ENCODE data around the gene THSD7A. TPM values are rescaled to one million over a fixed set of nuclear protein-coding genes. Genes with fewer than 3 reads are reported as not detected.
A peak's percentile ranks its signal among the peaks of the same experiment; 100 is the strongest.

THSD7A gene
- total RNA-seq, 1 donor from 2014 or later = 0.28 TPM

DNA sequence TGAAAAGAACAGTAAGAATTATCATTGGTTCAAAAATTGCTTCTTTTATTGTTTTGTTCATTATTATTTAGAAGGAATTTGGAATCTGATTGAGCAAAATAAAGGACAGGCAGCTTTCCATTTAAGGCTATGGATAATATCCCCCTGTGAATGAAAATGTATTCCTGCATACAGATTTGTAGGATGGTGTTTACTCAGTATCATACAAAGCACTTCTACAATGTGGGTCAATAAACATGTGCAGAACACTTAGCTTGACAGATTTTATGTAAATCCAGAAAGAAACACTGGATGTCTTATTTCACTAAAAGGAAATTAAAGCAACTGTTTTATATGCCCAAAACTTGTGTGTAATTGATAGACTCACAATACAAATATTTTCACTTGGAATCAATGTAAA lies 189.7 kb downstream of the THSD7A start:
- no peak overlapping the region for H3K4me3 Mint-ChIP-seq
- H3K79me2 ChIP-seq (ENCODE audit: low read depth) = no peaks in the 10 kb centered on the region
- no peak overlapping the region for H3K27ac Mint-ChIP-seq
- DNase-seq (ENCODE audit: low spot score) = no peak
- no peak overlapping the region for H3K27ac ChIP-seq
- TF ChIP-seq EZH2 (IDR thresholded peaks at IDR 0.05) = no peak
- TF ChIP-seq, protein P1, sequence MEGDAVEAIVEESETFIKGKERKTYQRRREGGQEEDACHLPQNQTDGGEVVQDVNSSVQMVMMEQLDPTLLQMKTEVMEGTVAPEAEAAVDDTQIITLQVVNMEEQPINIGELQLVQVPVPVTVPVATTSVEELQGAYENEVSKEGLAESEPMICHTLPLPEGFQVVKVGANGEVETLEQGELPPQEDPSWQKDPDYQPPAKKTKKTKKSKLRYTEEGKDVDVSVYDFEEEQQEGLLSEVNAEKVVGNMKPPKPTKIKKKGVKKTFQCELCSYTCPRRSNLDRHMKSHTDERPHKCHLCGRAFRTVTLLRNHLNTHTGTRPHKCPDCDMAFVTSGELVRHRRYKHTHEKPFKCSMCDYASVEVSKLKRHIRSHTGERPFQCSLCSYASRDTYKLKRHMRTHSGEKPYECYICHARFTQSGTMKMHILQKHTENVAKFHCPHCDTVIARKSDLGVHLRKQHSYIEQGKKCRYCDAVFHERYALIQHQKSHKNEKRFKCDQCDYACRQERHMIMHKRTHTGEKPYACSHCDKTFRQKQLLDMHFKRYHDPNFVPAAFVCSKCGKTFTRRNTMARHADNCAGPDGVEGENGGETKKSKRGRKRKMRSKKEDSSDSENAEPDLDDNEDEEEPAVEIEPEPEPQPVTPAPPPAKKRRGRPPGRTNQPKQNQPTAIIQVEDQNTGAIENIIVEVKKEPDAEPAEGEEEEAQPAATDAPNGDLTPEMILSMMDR (IDR thresholded peaks at IDR 0.05) = no peak
- no peak for TF ChIP-seq EZH2phosphoT487 (IDR thresholded peaks at IDR 0.05)
- no peaks in the 10 kb centered on the region for H3K9me3 Mint-ChIP-seq
- no peak overlapping the region for H3K4me3 ChIP-seq
- no peaks in the 10 kb centered on the region for H3K36me3 Mint-ChIP-seq
- no peak overlapping the region for H3K4me2 ChIP-seq
- H3K36me3 ChIP-seq = no peaks in the 10 kb centered on the region
- H3K4me1 Mint-ChIP-seq = peaks cover 3% of the 10 kb centered on the region
- H3K27me3 Mint-ChIP-seq (ENCODE audit: insufficient read depth, low read depth) = no peaks in the 10 kb centered on the region
- no peaks in the 10 kb centered on the region for H3F3A ChIP-seq (ENCODE audit: low read depth)
- H3K27me3 ChIP-seq = no peaks in the 10 kb centered on the region
- H4K20me1 ChIP-seq (ENCODE audit: low read depth) = no peaks in the 10 kb centered on the region
- no peaks in the 10 kb centered on the region for H3K9me3 ChIP-seq (ENCODE audit: low read depth)
- H3K4me1 ChIP-seq = no peaks in the 10 kb centered on the region
- H2AFZ ChIP-seq (replicated peaks) = no peak overlapping the region
- H3K9ac ChIP-seq = no peak overlapping the region

DNA sequence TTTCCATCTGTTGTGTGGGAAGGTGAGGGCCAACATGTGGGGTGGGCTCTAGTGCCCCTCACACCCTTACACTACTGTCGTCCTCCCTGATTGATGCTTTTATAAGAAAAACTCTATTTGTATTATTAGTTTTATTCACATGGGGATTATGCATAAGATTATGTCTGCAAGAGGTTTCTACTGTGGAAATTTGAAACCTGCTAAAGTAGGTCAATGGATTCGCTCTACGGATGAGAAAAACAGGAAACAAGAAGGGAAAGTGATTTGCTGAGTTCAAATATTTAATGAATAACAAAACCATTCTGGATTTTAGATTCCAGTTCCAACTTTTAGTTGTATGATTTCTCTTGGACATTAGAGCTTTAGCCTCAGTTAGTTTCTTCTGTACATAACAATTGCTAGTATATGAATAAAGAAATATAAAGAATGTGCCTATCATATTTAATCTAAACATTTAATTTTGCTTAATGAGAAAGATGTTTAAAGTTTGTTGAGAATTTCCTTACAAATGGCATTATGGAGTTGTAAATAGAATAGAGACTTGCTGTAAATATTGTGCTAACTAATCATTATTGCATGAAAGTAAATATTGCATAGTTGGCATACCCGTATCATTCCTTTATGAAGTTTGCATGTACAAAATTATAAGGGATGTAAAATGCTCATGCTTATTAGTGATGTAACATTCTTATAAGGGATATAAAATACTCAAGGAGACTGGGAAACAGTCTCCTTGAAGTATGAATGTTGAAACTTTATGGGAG lies 193.8 kb downstream of the THSD7A start:
- Histone ChIP-seq H3K4me1 (no peaks in the 10 kb centered on the region), H3K27me3 (no peaks in the 10 kb centered on the region), H4K20me1 (ENCODE audit: low read depth) (no peaks in the 10 kb centered on the region), H3K9me3 (ENCODE audit: low read depth) (no peaks in the 10 kb centered on the region), H3K36me3 (no peaks in the 10 kb centered on the region), H3K9ac (no peak overlapping the region), H3K4me2 (no peak overlapping the region), H2AFZ (replicated peaks) (no peak overlapping the region), H3K79me2 (ENCODE audit: low read depth) (no peaks in the 10 kb centered on the region), H3F3A (ENCODE audit: low read depth) (no peaks in the 10 kb centered on the region), H3K27ac (no peak overlapping the region), H3K4me3 (no peak overlapping the region)
- no peak for DNase-seq (ENCODE audit: low spot score)
- H3K27ac Mint-ChIP-seq = no peak overlapping the region
- peaks cover 4% of the 10 kb centered on the region for H3K36me3 Mint-ChIP-seq
- no peak overlapping the region for H3K4me3 Mint-ChIP-seq
- no peaks in the 10 kb centered on the region for H3K9me3 Mint-ChIP-seq
- peaks cover 7% of the 10 kb centered on the region for H3K4me1 Mint-ChIP-seq
- TF ChIP-seq, protein P1 (IDR thresholded peaks at IDR 0.05) = no peak
- TF ChIP-seq EZH2 (IDR thresholded peaks at IDR 0.05) (no peak), EZH2phosphoT487 (IDR thresholded peaks at IDR 0.05) (no peak)
- H3K27me3 Mint-ChIP-seq (ENCODE audit: insufficient read depth, low read depth) = no peaks in the 10 kb centered on the region

GRCh38 chr7:11636274-11636673 lies 195.7 kb downstream of the THSD7A start:
- Histone ChIP-seq H4K20me1 (ENCODE audit: low read depth) (no peaks in the 10 kb centered on the region), H3K79me2 (ENCODE audit: low read depth) (no peaks in the 10 kb centered on the region), H3F3A (ENCODE audit: low read depth) (no peaks in the 10 kb centered on the region), H3K4me3 (no peak overlapping the region), H3K4me1 (no peaks in the 10 kb centered on the region), H3K27ac (no peak overlapping the region), H3K27me3 (no peaks in the 10 kb centered on the region), H3K9ac (no peak overlapping the region), H3K4me2 (no peak overlapping the region), H3K9me3 (ENCODE audit: low read depth) (no peaks in the 10 kb centered on the region), H2AFZ (replicated peaks) (peak overlapping the region; percentile 32), H3K36me3 (no peaks in the 10 kb centered on the region)
- Mint-ChIP-seq H3K27me3 (ENCODE audit: insufficient read depth, low read depth) (no peaks in the 10 kb centered on the region), H3K36me3 (peaks cover 4% of the 10 kb centered on the region), H3K9me3 (no peaks in the 10 kb centered on the region), H3K4me1 (peaks cover 11% of the 10 kb centered on the region), H3K4me3 (no peak overlapping the region), H3K27ac (no peak overlapping the region)
- no peak for DNase-seq (ENCODE audit: low spot score)
- TF ChIP-seq, protein P1 (IDR thresholded peaks at IDR 0.05) = no peak
- TF ChIP-seq EZH2phosphoT487 (IDR thresholded peaks at IDR 0.05) (no peak), EZH2 (IDR thresholded peaks at IDR 0.05) (no peak)

All from neural progenitor cell (in vitro differentiated cells).